PC-9 (cell line): ENCODE results near the gene FOS.

ENCODE experiments used
- EZH2 ChIP-seq: fragments of 200-600 bp; sonication (generic); IDR thresholded peaks from 2 replicates; pipeline ENCODE4 v1.8.0; 2017; ENCODE audit warnings: antibody characterized with exemption, low read depth
- TF ChIP-seq, protein P1 (sequence below): fragments of 200-600 bp; sonication (generic); conservative IDR thresholded peaks from 2 replicates; pipeline ENCODE4 v1.6.1; 2017; ENCODE audit warnings: mixed run types, antibody characterized with exemption, mild to moderate bottlenecking, moderate library complexity

DNA sequence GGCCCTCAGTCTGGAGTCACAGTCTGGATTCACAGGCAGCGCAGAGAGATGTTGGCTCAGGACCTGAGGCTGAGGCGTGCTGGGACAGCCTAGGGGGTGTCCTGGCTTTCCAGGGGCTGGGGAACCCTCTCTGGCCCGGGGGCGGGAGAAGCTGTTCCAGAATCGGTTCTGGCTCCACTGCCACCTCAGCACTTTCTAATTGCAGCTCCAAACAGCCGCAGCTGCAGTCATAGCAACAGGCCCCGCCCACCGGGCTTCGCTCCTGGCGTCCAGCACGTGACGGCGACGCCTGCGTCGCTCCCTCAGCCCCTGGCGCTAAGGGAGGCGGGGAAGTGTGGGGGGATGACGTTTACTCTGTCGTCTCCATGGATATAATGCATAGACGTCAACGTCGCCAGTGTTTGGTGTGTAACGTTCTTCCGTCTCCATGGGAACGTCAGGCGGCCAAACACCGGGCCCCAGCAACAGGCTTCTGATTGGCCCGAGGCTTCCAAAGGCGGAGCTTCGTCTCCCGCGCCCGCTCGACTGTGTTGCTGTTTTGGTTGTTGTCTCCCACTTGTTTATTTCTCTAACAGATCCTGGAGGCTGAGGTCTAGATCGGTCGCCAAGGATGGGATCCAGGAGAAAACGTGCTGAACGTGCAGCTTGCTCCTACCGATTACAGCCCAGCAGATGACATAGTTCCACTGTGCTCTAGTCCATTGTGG lies 19.7 kb upstream of the FOS start:
- TF ChIP-seq, protein P1, sequence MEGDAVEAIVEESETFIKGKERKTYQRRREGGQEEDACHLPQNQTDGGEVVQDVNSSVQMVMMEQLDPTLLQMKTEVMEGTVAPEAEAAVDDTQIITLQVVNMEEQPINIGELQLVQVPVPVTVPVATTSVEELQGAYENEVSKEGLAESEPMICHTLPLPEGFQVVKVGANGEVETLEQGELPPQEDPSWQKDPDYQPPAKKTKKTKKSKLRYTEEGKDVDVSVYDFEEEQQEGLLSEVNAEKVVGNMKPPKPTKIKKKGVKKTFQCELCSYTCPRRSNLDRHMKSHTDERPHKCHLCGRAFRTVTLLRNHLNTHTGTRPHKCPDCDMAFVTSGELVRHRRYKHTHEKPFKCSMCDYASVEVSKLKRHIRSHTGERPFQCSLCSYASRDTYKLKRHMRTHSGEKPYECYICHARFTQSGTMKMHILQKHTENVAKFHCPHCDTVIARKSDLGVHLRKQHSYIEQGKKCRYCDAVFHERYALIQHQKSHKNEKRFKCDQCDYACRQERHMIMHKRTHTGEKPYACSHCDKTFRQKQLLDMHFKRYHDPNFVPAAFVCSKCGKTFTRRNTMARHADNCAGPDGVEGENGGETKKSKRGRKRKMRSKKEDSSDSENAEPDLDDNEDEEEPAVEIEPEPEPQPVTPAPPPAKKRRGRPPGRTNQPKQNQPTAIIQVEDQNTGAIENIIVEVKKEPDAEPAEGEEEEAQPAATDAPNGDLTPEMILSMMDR, result no peak
- no peak for TF ChIP-seq EZH2
